Activated B cell treated with CpG ODN at 0.5 μM for 24 hours (primary cell): ENCODE data around the gene DUSP2. TPM values are rescaled to one million over a fixed set of nuclear protein-coding genes. Genes with fewer than 3 reads are reported as not detected.

ENCODE experiments used
- ATAC-seq: fragments of 200-7000 bp; cut with Tn5 transposase; one replicate; pipeline ENCODE4 v1.10.0; 2021; ENCODE audit warnings: low read depth, mild to moderate bottlenecking, moderate library complexity
- CTCF ChIA-PET: fragments of 350-600 bp; sonication (Branson Sonifier 250); formaldehyde crosslinking; loops from one replicate; lab custom pipeline; 2021; ENCODE audit warnings: antibody characterized with exemption; lab: Charles Lee
- POLR2A ChIA-PET: fragments of 350-600 bp; sonication (Branson Sonifier 250); formaldehyde crosslinking; loops from one replicate; lab custom pipeline; 2021; ENCODE audit warnings: antibody characterized with exemption; lab: Charles Lee
- DNase-seq: peaks from one replicate; pipeline ENCODE4 v3.0.0; 2022
- H3K27ac Mint-ChIP-seq: one replicate; pipeline ENCODE4 v1.8.0; 2020; ENCODE audit warnings: mixed read lengths
- H3K27me3 Mint-ChIP-seq: one replicate; pipeline ENCODE4 v1.8.0; 2021; ENCODE audit warnings: mixed read lengths
- H3K36me3 Mint-ChIP-seq: one replicate; pipeline ENCODE4 v1.8.0; 2021; ENCODE audit warnings: low read depth, mixed read lengths
- H3K4me1 Mint-ChIP-seq: one replicate; pipeline ENCODE4 v1.8.0; 2021; ENCODE audit warnings: mixed read lengths
- H3K4me3 Mint-ChIP-seq: one replicate; pipeline ENCODE4 v1.8.0; 2020; ENCODE audit warnings: mild to moderate bottlenecking, mixed read lengths
- H3K9me3 Mint-ChIP-seq: one replicate; pipeline ENCODE4 v1.8.0; 2020; ENCODE audit warnings: mixed read lengths
- intact Hi-C: fragments of 100-400 bp; cut with micrococcal nuclease; formaldehyde crosslinking; loops from one replicate; pipeline ENCODE4 v1.15.1; 2024
- total RNA-seq: library from RNA; stranded (reverse); gene quantifications from 2 replicates; pipeline ENCODE4 v1.2.3, GENCODE V29; 2022
- TF ChIP-seq, protein P1 (sequence below): fragments of 200-600 bp; IDR thresholded peaks from one replicate; pipeline ENCODE4 v1.8.0; 2022; ENCODE audit warnings: antibody characterized with exemption, mild to moderate bottlenecking

DUSP2 gene
- total RNA-seq, 1 donor from 2014 or later: 118 TPM

GRCh38 chr2:96105994-96106715 lies 39.1 kb downstream of the DUSP2 start:
- Mint-ChIP-seq H3K27me3 (peaks cover 3% of the 10 kb centered on the region), H3K36me3 (peaks cover 2% of the 10 kb centered on the region), H3K4me3 (no peak overlapping the region), H3K27ac (no peak overlapping the region), H3K4me1 (peaks cover 2% of the 10 kb centered on the region), H3K9me3 (peaks cover 9% of the 10 kb centered on the region)
- DNase-seq: no peak
- ATAC-seq: no peak
- POLR2A ChIA-PET: no interaction called here
- TF ChIP-seq, protein P1, sequence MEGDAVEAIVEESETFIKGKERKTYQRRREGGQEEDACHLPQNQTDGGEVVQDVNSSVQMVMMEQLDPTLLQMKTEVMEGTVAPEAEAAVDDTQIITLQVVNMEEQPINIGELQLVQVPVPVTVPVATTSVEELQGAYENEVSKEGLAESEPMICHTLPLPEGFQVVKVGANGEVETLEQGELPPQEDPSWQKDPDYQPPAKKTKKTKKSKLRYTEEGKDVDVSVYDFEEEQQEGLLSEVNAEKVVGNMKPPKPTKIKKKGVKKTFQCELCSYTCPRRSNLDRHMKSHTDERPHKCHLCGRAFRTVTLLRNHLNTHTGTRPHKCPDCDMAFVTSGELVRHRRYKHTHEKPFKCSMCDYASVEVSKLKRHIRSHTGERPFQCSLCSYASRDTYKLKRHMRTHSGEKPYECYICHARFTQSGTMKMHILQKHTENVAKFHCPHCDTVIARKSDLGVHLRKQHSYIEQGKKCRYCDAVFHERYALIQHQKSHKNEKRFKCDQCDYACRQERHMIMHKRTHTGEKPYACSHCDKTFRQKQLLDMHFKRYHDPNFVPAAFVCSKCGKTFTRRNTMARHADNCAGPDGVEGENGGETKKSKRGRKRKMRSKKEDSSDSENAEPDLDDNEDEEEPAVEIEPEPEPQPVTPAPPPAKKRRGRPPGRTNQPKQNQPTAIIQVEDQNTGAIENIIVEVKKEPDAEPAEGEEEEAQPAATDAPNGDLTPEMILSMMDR: no peak
- intact Hi-C loops: no loop called here
- CTCF ChIA-PET: no interaction called here

DNA sequence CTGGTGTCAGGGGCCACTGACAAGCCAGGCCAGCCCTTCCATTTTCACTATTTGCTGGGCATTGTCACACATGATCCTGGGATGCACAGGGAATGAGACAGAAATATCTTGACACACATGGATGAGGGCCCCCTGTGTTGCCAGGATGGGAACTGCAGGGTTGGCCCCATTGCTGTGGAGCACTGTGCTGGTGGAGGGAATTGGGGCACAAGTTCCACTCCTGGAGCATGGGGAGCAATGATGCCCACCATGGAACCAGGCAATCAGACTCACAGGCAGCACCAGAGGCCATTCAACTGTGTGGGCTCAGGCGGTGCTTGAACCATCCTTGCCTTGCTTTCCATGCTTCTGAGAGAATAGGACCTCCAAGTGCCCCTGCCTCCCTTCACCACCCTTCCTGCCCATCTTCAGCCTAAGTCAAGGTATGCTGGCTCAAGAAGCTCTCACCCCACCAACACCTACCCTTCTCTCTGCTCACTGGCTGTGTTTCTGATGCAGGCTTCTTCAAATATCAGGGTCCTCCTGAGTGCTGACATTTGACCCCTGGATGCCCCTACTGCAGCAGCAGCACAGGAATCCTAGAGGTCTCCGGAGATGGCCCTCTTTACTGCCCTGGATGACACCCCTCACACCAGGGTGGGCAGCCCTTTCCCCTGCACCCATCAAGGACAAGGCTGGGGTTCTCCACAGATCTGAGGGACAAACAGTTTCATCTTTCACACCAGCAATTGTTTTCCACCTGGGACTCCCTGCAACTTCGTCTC lies 39.9 kb downstream of the DUSP2 start:
- H3K4me3 Mint-ChIP-seq: no peak overlapping the region
- ATAC-seq: no peak
- ChIA-PET POLR2A (no interaction called here), CTCF (no interaction called here)
- peaks cover 2% of the 10 kb centered on the region for H3K4me1 Mint-ChIP-seq
- H3K27me3 Mint-ChIP-seq: peaks cover 3% of the 10 kb centered on the region
- H3K27ac Mint-ChIP-seq: no peak overlapping the region
- TF ChIP-seq, protein P1: no peak
- peak; percentile 4 for DNase-seq
- H3K9me3 Mint-ChIP-seq: peaks cover 9% of the 10 kb centered on the region
- intact Hi-C loops: no loop called here
- peaks cover 2% of the 10 kb centered on the region for H3K36me3 Mint-ChIP-seq

DNA sequence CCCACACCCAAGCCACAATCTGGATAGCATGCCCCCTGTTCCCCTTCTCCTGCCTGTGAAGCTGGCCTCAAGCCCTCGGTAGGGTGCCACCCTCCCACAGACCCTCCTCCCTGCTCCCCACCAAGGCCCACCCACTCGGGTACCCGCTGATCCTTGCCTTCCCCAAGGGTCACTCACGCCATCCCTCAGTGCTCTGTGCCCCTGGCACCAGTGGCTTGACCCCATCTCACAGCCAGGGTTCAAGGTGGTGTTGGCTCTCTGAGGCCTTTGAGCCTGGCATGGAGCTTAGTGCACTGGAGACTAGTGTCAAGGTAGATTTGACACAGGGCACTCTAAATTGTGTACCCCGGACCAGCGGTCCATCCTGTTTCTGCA lies 40.8 kb downstream of the DUSP2 start:
- Mint-ChIP-seq H3K27me3 (peaks cover 3% of the 10 kb centered on the region), H3K9me3 (peaks cover 9% of the 10 kb centered on the region), H3K36me3 (peaks cover 2% of the 10 kb centered on the region), H3K27ac (no peak overlapping the region), H3K4me3 (no peak overlapping the region), H3K4me1 (peaks cover 2% of the 10 kb centered on the region)
- ChIA-PET POLR2A (no interaction called here), CTCF (no interaction called here)
- intact Hi-C loops: no loop called here
- TF ChIP-seq, protein P1: no peak
- ATAC-seq: no peak
- peak; percentile 11 for DNase-seq

- peaks cover 3% of the 10 kb centered on the region for H3K27me3 Mint-ChIP-seq
- H3K27ac Mint-ChIP-seq: no peak overlapping the region
- peaks cover 9% of the 10 kb centered on the region for H3K9me3 Mint-ChIP-seq
- no peak overlapping the region for H3K4me3 Mint-ChIP-seq
- H3K36me3 Mint-ChIP-seq: peaks cover 2% of the 10 kb centered on the region
- CTCF ChIA-PET: no interaction called here
- no peak for ATAC-seq
- no peak for DNase-seq
- POLR2A ChIA-PET: no interaction called here
- intact Hi-C loops: no loop called here
- TF ChIP-seq, protein P1: no peak
- H3K4me1 Mint-ChIP-seq: peaks cover 2% of the 10 kb centered on the region
These were observed 41.3 kb downstream of the DUSP2 start for GRCh38 chr2:96103761-96104486.

DNA sequence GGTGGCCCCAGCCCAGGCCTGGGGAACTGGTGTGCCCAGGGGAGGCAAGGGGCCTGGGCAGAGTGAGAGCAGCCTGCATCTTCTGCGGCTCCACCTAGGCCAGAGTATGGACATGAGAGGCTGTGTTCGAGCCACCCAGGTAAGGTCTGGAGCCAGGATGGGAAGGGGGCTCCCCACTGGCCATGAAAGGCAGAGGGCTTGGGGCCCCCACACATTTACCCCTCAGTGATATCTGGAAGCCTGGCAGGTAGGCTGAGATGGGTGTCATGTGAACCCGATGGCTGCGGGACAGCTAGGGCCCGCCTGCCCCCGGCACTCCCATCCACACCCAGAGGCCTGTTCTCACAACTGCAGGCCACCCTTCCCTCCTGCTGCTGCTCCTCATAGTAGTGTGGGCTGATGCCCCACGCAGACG lies 42.0 kb downstream of the DUSP2 start:
- CTCF ChIA-PET: no interaction called here
- no peak overlapping the region for H3K4me3 Mint-ChIP-seq
- DNase-seq (no peak), ATAC-seq (no peak)
- POLR2A ChIA-PET: no interaction called here
- no peak overlapping the region for H3K27ac Mint-ChIP-seq
- peaks cover 3% of the 10 kb centered on the region for H3K27me3 Mint-ChIP-seq
- peaks cover 2% of the 10 kb centered on the region for H3K36me3 Mint-ChIP-seq
- H3K9me3 Mint-ChIP-seq: peaks cover 9% of the 10 kb centered on the region
- TF ChIP-seq, protein P1: no peak
- peaks cover 2% of the 10 kb centered on the region for H3K4me1 Mint-ChIP-seq
- intact Hi-C loops: no loop called here
